ENCODE data around the gene NCAN.

NCAN gene

GRCh38 chr19:19226204-19226603 lies 14.4 kb downstream of the NCAN start:
- H3K27ac ChIP-seq (ENCODE audit: low read depth, low read length), result no peak overlapping the region
- peaks cover 31% of the 10 kb centered on the region for H3K27me3 ChIP-seq (ENCODE audit: control insufficient read depth, insufficient read depth, low read length)
- H3K9ac ChIP-seq (ENCODE audit: low read depth, low read length), result no peak overlapping the region
- H3K9me3 ChIP-seq (ENCODE audit: control insufficient read depth, insufficient read depth, low read length), result no peaks in the 10 kb centered on the region
- H3K4me3 ChIP-seq (ENCODE audit: low read depth, low read length), result no peak overlapping the region
- H3K36me3 ChIP-seq (ENCODE audit: control insufficient read depth, insufficient read depth, low read length), result no peaks in the 10 kb centered on the region
- no peaks in the 10 kb centered on the region for H3K4me1 ChIP-seq (ENCODE audit: control insufficient read depth, insufficient read depth, low read length)

GRCh38 chr19:19226663-19227062 lies 14.9 kb downstream of the NCAN start:
- no peak overlapping the region for H3K4me3 ChIP-seq (ENCODE audit: low read depth, low read length)
- no peaks in the 10 kb centered on the region for H3K36me3 ChIP-seq (ENCODE audit: control insufficient read depth, insufficient read depth, low read length)
- H3K27ac ChIP-seq (ENCODE audit: low read depth, low read length), result no peak overlapping the region
- H3K27me3 ChIP-seq (ENCODE audit: control insufficient read depth, insufficient read depth, low read length), result peaks cover 31% of the 10 kb centered on the region
- H3K9ac ChIP-seq (ENCODE audit: low read depth, low read length), result no peak overlapping the region
- H3K4me1 ChIP-seq (ENCODE audit: control insufficient read depth, insufficient read depth, low read length), result no peaks in the 10 kb centered on the region
- H3K9me3 ChIP-seq (ENCODE audit: control insufficient read depth, insufficient read depth, low read length), result no peaks in the 10 kb centered on the region

- H3K27ac ChIP-seq (ENCODE audit: low read depth, low read length), result no peak overlapping the region
- H3K4me1 ChIP-seq (ENCODE audit: control insufficient read depth, insufficient read depth, low read length), result no peaks in the 10 kb centered on the region
- H3K4me3 ChIP-seq (ENCODE audit: low read depth, low read length), result no peak overlapping the region
- no peak overlapping the region for H3K9ac ChIP-seq (ENCODE audit: low read depth, low read length)
- no peaks in the 10 kb centered on the region for H3K9me3 ChIP-seq (ENCODE audit: control insufficient read depth, insufficient read depth, low read length)
- no peaks in the 10 kb centered on the region for H3K36me3 ChIP-seq (ENCODE audit: control insufficient read depth, insufficient read depth, low read length)
- peaks cover 31% of the 10 kb centered on the region for H3K27me3 ChIP-seq (ENCODE audit: control insufficient read depth, insufficient read depth, low read length)
These were observed 15.5 kb downstream of the NCAN start for GRCh38 chr19:19227217-19227616.

GRCh38 chr19:19229701-19230100 lies 17.9 kb downstream of the NCAN start:
- Histone ChIP-seq H3K36me3 (ENCODE audit: control insufficient read depth, insufficient read depth, low read length) (no peaks in the 10 kb centered on the region), H3K4me1 (ENCODE audit: control insufficient read depth, insufficient read depth, low read length) (no peaks in the 10 kb centered on the region), H3K4me3 (ENCODE audit: low read depth, low read length) (no peak overlapping the region), H3K9ac (ENCODE audit: low read depth, low read length) (no peak overlapping the region), H3K27ac (ENCODE audit: low read depth, low read length) (no peak overlapping the region), H3K9me3 (ENCODE audit: control insufficient read depth, insufficient read depth, low read length) (peaks cover 10% of the 10 kb centered on the region), H3K27me3 (ENCODE audit: control insufficient read depth, insufficient read depth, low read length) (peaks cover 14% of the 10 kb centered on the region)

GRCh38 chr19:19230999-19231398 lies 19.2 kb downstream of the NCAN start:
- no peak overlapping the region for H3K4me3 ChIP-seq (ENCODE audit: low read depth, low read length)
- H3K27me3 ChIP-seq (ENCODE audit: control insufficient read depth, insufficient read depth, low read length), result peaks cover 3% of the 10 kb centered on the region
- H3K36me3 ChIP-seq (ENCODE audit: control insufficient read depth, insufficient read depth, low read length), result no peaks in the 10 kb centered on the region
- H3K9me3 ChIP-seq (ENCODE audit: control insufficient read depth, insufficient read depth, low read length), result peaks cover 13% of the 10 kb centered on the region
- H3K4me1 ChIP-seq (ENCODE audit: control insufficient read depth, insufficient read depth, low read length), result no peaks in the 10 kb centered on the region
- no peak overlapping the region for H3K27ac ChIP-seq (ENCODE audit: low read depth, low read length)
- no peak overlapping the region for H3K9ac ChIP-seq (ENCODE audit: low read depth, low read length)

GRCh38 chr19:19232261-19232721 lies 20.5 kb downstream of the NCAN start:
- Histone ChIP-seq H3K4me1 (ENCODE audit: control insufficient read depth, insufficient read depth, low read length) (no peaks in the 10 kb centered on the region), H3K27me3 (ENCODE audit: control insufficient read depth, insufficient read depth, low read length) (no peaks in the 10 kb centered on the region; the same call in 1 of the 2 replicates), H3K27ac (ENCODE audit: low read depth, low read length) (no peak overlapping the region), H3K9ac (ENCODE audit: low read depth, low read length) (no peak overlapping the region), H3K4me3 (ENCODE audit: low read depth, low read length) (no peak overlapping the region), H3K36me3 (ENCODE audit: control insufficient read depth, insufficient read depth, low read length) (no peaks in the 10 kb centered on the region), H3K9me3 (ENCODE audit: control insufficient read depth, insufficient read depth, low read length) (peaks cover 16% of the 10 kb centered on the region)

GRCh38 chr19:19234220-19234816 lies 22.6 kb downstream of the NCAN start:
- Histone ChIP-seq H3K4me3 (ENCODE audit: low read depth, low read length) (no peak overlapping the region), H3K9ac (ENCODE audit: low read depth, low read length) (no peak overlapping the region), H3K4me1 (ENCODE audit: control insufficient read depth, insufficient read depth, low read length) (no peaks in the 10 kb centered on the region), H3K27me3 (ENCODE audit: control insufficient read depth, insufficient read depth, low read length) (no peaks in the 10 kb centered on the region; the same call in 1 of the 2 replicates), H3K36me3 (ENCODE audit: control insufficient read depth, insufficient read depth, low read length) (no peaks in the 10 kb centered on the region), H3K9me3 (ENCODE audit: control insufficient read depth, insufficient read depth, low read length) (peaks cover 16% of the 10 kb centered on the region), H3K27ac (ENCODE audit: low read depth, low read length) (no peak overlapping the region)

- Histone ChIP-seq H3K9ac (ENCODE audit: low read depth, low read length) (no peak overlapping the region), H3K27me3 (ENCODE audit: control insufficient read depth, insufficient read depth, low read length) (no peaks in the 10 kb centered on the region), H3K36me3 (ENCODE audit: control insufficient read depth, insufficient read depth, low read length) (no peaks in the 10 kb centered on the region), H3K4me3 (ENCODE audit: low read depth, low read length) (no peak overlapping the region), H3K9me3 (ENCODE audit: control insufficient read depth, insufficient read depth, low read length) (peaks cover 16% of the 10 kb centered on the region), H3K4me1 (ENCODE audit: control insufficient read depth, insufficient read depth, low read length) (no peaks in the 10 kb centered on the region), H3K27ac (ENCODE audit: low read depth, low read length) (no peak overlapping the region)
These were observed 24.4 kb downstream of the NCAN start for GRCh38 chr19:19236173-19236572.

- Histone ChIP-seq H3K27ac (ENCODE audit: low read depth, low read length) (no peak overlapping the region), H3K4me1 (ENCODE audit: control insufficient read depth, insufficient read depth, low read length) (no peaks in the 10 kb centered on the region), H3K9me3 (ENCODE audit: control insufficient read depth, insufficient read depth, low read length) (peaks cover 16% of the 10 kb centered on the region), H3K9ac (ENCODE audit: low read depth, low read length) (no peak overlapping the region), H3K4me3 (ENCODE audit: low read depth, low read length) (no peak overlapping the region), H3K36me3 (ENCODE audit: control insufficient read depth, insufficient read depth, low read length) (no peaks in the 10 kb centered on the region), H3K27me3 (ENCODE audit: control insufficient read depth, insufficient read depth, low read length) (no peaks in the 10 kb centered on the region)
These were observed 26.6 kb downstream of the NCAN start for GRCh38 chr19:19238126-19238894.

- no peak overlapping the region for H3K4me3 ChIP-seq (ENCODE audit: low read depth, low read length)
- H3K27me3 ChIP-seq (ENCODE audit: control insufficient read depth, insufficient read depth, low read length), result no peaks in the 10 kb centered on the region
- no peak overlapping the region for H3K27ac ChIP-seq (ENCODE audit: low read depth, low read length)
- H3K36me3 ChIP-seq (ENCODE audit: control insufficient read depth, insufficient read depth, low read length), result no peaks in the 10 kb centered on the region
- peaks cover 6% of the 10 kb centered on the region; the same call in 1 of the 2 replicates for H3K9me3 ChIP-seq (ENCODE audit: control insufficient read depth, insufficient read depth, low read length)
- H3K9ac ChIP-seq (ENCODE audit: low read depth, low read length), result no peak overlapping the region
- no peaks in the 10 kb centered on the region for H3K4me1 ChIP-seq (ENCODE audit: control insufficient read depth, insufficient read depth, low read length)
These were observed 27.9 kb downstream of the NCAN start for GRCh38 chr19:19239675-19240074.

GRCh38 chr19:19240476-19240875 lies 28.7 kb downstream of the NCAN start:
- Histone ChIP-seq H3K4me3 (ENCODE audit: low read depth, low read length) (no peak overlapping the region), H3K36me3 (ENCODE audit: control insufficient read depth, insufficient read depth, low read length) (no peaks in the 10 kb centered on the region), H3K27ac (ENCODE audit: low read depth, low read length) (no peak overlapping the region), H3K9ac (ENCODE audit: low read depth, low read length) (no peak overlapping the region), H3K27me3 (ENCODE audit: control insufficient read depth, insufficient read depth, low read length) (no peaks in the 10 kb centered on the region), H3K9me3 (ENCODE audit: control insufficient read depth, insufficient read depth, low read length) (0 out of 2 replicates have a peak, but pooled peaks cover 4% of the 10 kb centered on the region), H3K4me1 (ENCODE audit: control insufficient read depth, insufficient read depth, low read length) (no peaks in the 10 kb centered on the region)

All from HUES48 (cell line).